GM21367 (cell line): ENCODE data around the gene IGFALS.

Experiments
- ATAC-seq: cut with Tn5 transposase; IDR thresholded peaks from one replicate; pipeline ENCODE4 v1.9.1; 2021; ENCODE audit not compliant: unreplicated experiment

Gene IGFALS

GRCh38 chr16:1790611-1791255, 2.8 kb downstream of the IGFALS start:
- ATAC-seq = no peak

GRCh38 chr16:1790261-1790610, 3.3 kb downstream of the IGFALS start:
- ATAC-seq = no peak

GRCh38 chr16:1789643-1790045, 3.9 kb downstream of the IGFALS start:
- no peak for ATAC-seq

GRCh38 chr16:1788708-1789100, 4.8 kb downstream of the IGFALS start:
- ATAC-seq = no peak

GRCh38 chr16:1788095-1788707, 5.3 kb downstream of the IGFALS start:
- ATAC-seq = no peak

- ATAC-seq = no peak
Observed at GRCh38 chr16:1787322-1788094, 6.0 kb downstream of the IGFALS start.

GRCh38 chr16:1787056-1787321, 6.5 kb downstream of the IGFALS start:
- ATAC-seq = no peak

GRCh38 chr16:1786242-1787055, 7.1 kb downstream of the IGFALS start:
- ATAC-seq = no peak

- ATAC-seq = no peak
Observed at GRCh38 chr16:1785846-1786170, 7.7 kb downstream of the IGFALS start.

GRCh38 chr16:1784977-1785845, 8.3 kb downstream of the IGFALS start:
- no peak for ATAC-seq

- ATAC-seq = peak; percentile 72
Observed at GRCh38 chr16:1782408-1783264, 10.9 kb downstream of the IGFALS start, which contains the start of the genes NUBP2 and SPSB3. NUBP2 (plus strand) TSS chr16:1782960; CDS start chr16:1783021, 61 bp downstream. SPSB3 (minus strand) TSS chr16:1782571; CDS start chr16:1781483, 1,088 bp downstream.

GRCh38 chr16:1781758-1782407, 11.6 kb downstream of the IGFALS start:
- ATAC-seq = peak; percentile 7

GRCh38 chr16:1781254-1781653, 12.3 kb downstream of the IGFALS start:
- ATAC-seq = no peak

- no peak for ATAC-seq
Observed at GRCh38 chr16:1780677-1781072, 12.8 kb downstream of the IGFALS start.

GRCh38 chr16:1779741-1780676, 13.5 kb downstream of the IGFALS start:
- ATAC-seq = no peak

GRCh38 chr16:1779234-1779701, 14.2 kb downstream of the IGFALS start:
- no peak for ATAC-seq

- ATAC-seq = no peak
Observed at GRCh38 chr16:1778200-1779179, 15.0 kb downstream of the IGFALS start.
